HG03196 (cell line): Measurements from ENCODE around the gene CALML3.
"Not testable (repeated sequence)": the region's sequence is repeated elsewhere in the genome, so short reads cannot be mapped to it uniquely, and the experiment has no call there.

Experiments used
- ATAC-seq: cut with Tn5 transposase; IDR thresholded peaks from one replicate; pipeline ENCODE4 v1.9.1; 2021; ENCODE audit not compliant: unreplicated experiment

Gene CALML3

GRCh38 chr10:5552376-5553321, 27.9 kb downstream of the CALML3 start:
- ATAC-seq, result no peak

- no peak for ATAC-seq
Measured at GRCh38 chr10:5553400-5554170, 28.8 kb downstream of the CALML3 start.

- ATAC-seq, result no peak
Measured at GRCh38 chr10:5555021-5555510, 30.3 kb downstream of the CALML3 start.

- ATAC-seq, result no peak
Measured at GRCh38 chr10:5555881-5556280, 31.1 kb downstream of the CALML3 start.

GRCh38 chr10:5556576-5556975, 31.8 kb downstream of the CALML3 start:
- no peak for ATAC-seq

GRCh38 chr10:5557040-5557721, 32.4 kb downstream of the CALML3 start:
- ATAC-seq, result no peak

GRCh38 chr10:5557799-5558771, 33.3 kb downstream of the CALML3 start:
- ATAC-seq, result no peak

GRCh38 chr10:5559022-5559421, 34.3 kb downstream of the CALML3 start:
- not testable (repeated sequence) for ATAC-seq

- no peak for ATAC-seq
Measured at GRCh38 chr10:5559642-5560141, 34.9 kb downstream of the CALML3 start.

GRCh38 chr10:5560142-5560816, 35.5 kb downstream of the CALML3 start:
- no peak for ATAC-seq

- no peak for ATAC-seq
Measured at GRCh38 chr10:5560817-5561703, 36.3 kb downstream of the CALML3 start.

GRCh38 chr10:5561704-5562645, 37.2 kb downstream of the CALML3 start:
- no peak for ATAC-seq

- ATAC-seq, result no peak
Measured at GRCh38 chr10:5563321-5563961, 38.7 kb downstream of the CALML3 start.

- no peak for ATAC-seq
Measured at GRCh38 chr10:5563991-5564536, 39.3 kb downstream of the CALML3 start.

- no peak for ATAC-seq
Measured at GRCh38 chr10:5564537-5565204, 39.9 kb downstream of the CALML3 start.

GRCh38 chr10:5565205-5565545, 40.4 kb downstream of the CALML3 start:
- no peak for ATAC-seq
